Natural killer cell (primary cell): ENCODE measurements around the gene ENHO. TPM values are rescaled to one million over a fixed set of nuclear protein-coding genes. Genes with fewer than 3 reads are reported as not detected.
"Not testable (repeated sequence)": the region's sequence is repeated elsewhere in the genome, so short reads cannot be mapped to it uniquely, and the experiment has no call there.

Source experiments
- ATAC-seq, 3 donors: fragments of 150-1000 bp in 2 of 3; fragments of 200-7000 bp in 1 of 3; cut with Tn5 transposase; 1 replicate in 1 of 3; 2 replicates in 2 of 3; pipeline ENCODE4 v1.10.0; 2021; ENCODE audit warnings: mild to moderate bottlenecking in 2 of 3, moderate library complexity in 2 of 3
- DNase-seq, 2 donors: peaks; one replicate each; pipeline versions ENCODE4 v3.0.0 to v3.0.0-alpha.2; 2013 to 2021; ENCODE audit warnings: mixed read lengths in 1 of 2
- H3K27ac ChIP-seq: one replicate; pipeline ENCODE4 v1.5.1; 2013; ENCODE audit warnings: mild to moderate bottlenecking, low read length
- H3K27me3 ChIP-seq: one replicate; pipeline ENCODE4 v1.6.1; 2013; ENCODE audit warnings: low read length; ENCODE audit not compliant: control insufficient read depth, insufficient read depth
- H3K36me3 ChIP-seq: one replicate; pipeline ENCODE4 v1.6.1; 2013; ENCODE audit warnings: low read length; ENCODE audit not compliant: control insufficient read depth, insufficient read depth
- H3K4me1 ChIP-seq: one replicate; pipeline ENCODE4 v1.6.1; 2013; ENCODE audit warnings: low read length; ENCODE audit not compliant: control insufficient read depth, insufficient read depth
- H3K4me3 ChIP-seq: one replicate; pipeline ENCODE4 v1.5.1; 2013; ENCODE audit warnings: low read length
- H3K9me3 ChIP-seq: one replicate; pipeline ENCODE4 v1.6.1; 2013; ENCODE audit warnings: low read length; ENCODE audit not compliant: control insufficient read depth, insufficient read depth
- H3K27ac Mint-ChIP-seq, 2 donors: one replicate each; pipeline ENCODE4 v1.8.0; 2022; ENCODE audit warnings: mild to moderate bottlenecking in 2 of 2, mixed read lengths in 2 of 2, moderate library complexity in 1 of 2
- H3K27me3 Mint-ChIP-seq, 2 donors: one replicate each; pipeline ENCODE4 v1.8.0; 2022; ENCODE audit warnings: low read depth in 2 of 2, mixed read lengths in 2 of 2
- H3K36me3 Mint-ChIP-seq: one replicate; pipeline ENCODE4 v1.8.0; 2022; ENCODE audit warnings: mixed read lengths
- H3K4me1 Mint-ChIP-seq, 2 donors: one replicate each; pipeline ENCODE4 v1.8.0; 2022; ENCODE audit warnings: mixed read lengths in 2 of 2
- H3K4me3 Mint-ChIP-seq: one replicate; pipeline ENCODE4 v1.8.0; 2022; ENCODE audit warnings: mild to moderate bottlenecking, moderate library complexity, mixed read lengths
- H3K9me3 Mint-ChIP-seq, 2 donors: one replicate each; pipeline ENCODE4 v1.8.0; 2022; ENCODE audit warnings: mixed read lengths in 2 of 2
- WGBS: methylation state at CpG from one replicate; pipeline ENCODE4 v1.1.7; 2013; ENCODE audit warnings: missing lambda C conversion rate; ENCODE audit not compliant: insufficient coverage; 5-methylcytosine and 5-hydroxymethylcytosine counted together
- intact Hi-C: fragments of 100-400 bp; cut with micrococcal nuclease; formaldehyde crosslinking; loops from one replicate; pipeline ENCODE4 v1.14.2; 2022
- total RNA-seq, 4 donors: library from RNA; stranded (reverse); fragments of 120-200 nt in 1 of 4; gene quantifications; one replicate each; pipeline versions ENCODE4 v1.2.3 to v1.2.4, GENCODE V29; 2013 to 2022
- TF ChIP-seq, protein P1 (sequence below): fragments of 200-600 bp; IDR thresholded peaks from one replicate; pipeline ENCODE4 v1.8.0; 2022; ENCODE audit warnings: antibody characterized with exemption

ENHO gene
- total RNA-seq, 3 donors from 2014 or later (not counting 1 experiment from before 2014, with no cell fraction given), result 0.34 to 1.7 TPM; not detected in 1

DNA sequence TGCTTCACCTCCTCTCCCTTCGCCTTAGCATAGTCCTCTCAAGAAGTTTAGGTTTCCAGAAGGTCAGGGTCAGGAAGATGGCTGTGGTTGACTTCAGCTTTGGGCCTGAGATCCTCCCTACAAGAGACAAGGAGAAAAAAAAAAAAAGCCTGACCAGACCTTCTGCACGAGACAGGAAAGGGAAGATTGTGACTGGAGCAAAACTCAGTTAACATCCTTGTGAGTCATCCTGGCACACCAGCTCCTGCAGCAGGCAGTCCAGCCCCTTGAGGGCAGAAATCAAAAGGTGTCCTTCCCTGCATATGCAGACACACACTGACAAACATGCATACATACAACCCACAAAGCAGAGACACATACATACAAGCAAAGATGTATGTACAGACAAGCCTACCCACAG lies 18.0 kb upstream of the ENHO start:
- DNase-seq (no peak), ATAC-seq (no peak)
- peaks cover 3% of the 10 kb centered on the region for H3K27me3 ChIP-seq
- no peak overlapping the region for H3K27ac Mint-ChIP-seq
- no peaks in the 10 kb centered on the region for H3K4me1 ChIP-seq
- no peaks in the 10 kb centered on the region for H3K36me3 Mint-ChIP-seq
- intact Hi-C loops, result no loop called here
- H3K27me3 Mint-ChIP-seq, result peaks cover 11 to 12% of the 10 kb centered on the region in 2 donors
- no peaks in the 10 kb centered on the region for H3K9me3 Mint-ChIP-seq
- TF ChIP-seq, protein P1, sequence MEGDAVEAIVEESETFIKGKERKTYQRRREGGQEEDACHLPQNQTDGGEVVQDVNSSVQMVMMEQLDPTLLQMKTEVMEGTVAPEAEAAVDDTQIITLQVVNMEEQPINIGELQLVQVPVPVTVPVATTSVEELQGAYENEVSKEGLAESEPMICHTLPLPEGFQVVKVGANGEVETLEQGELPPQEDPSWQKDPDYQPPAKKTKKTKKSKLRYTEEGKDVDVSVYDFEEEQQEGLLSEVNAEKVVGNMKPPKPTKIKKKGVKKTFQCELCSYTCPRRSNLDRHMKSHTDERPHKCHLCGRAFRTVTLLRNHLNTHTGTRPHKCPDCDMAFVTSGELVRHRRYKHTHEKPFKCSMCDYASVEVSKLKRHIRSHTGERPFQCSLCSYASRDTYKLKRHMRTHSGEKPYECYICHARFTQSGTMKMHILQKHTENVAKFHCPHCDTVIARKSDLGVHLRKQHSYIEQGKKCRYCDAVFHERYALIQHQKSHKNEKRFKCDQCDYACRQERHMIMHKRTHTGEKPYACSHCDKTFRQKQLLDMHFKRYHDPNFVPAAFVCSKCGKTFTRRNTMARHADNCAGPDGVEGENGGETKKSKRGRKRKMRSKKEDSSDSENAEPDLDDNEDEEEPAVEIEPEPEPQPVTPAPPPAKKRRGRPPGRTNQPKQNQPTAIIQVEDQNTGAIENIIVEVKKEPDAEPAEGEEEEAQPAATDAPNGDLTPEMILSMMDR, result no peak
- no peak overlapping the region for H3K4me3 Mint-ChIP-seq
- no peak overlapping the region for H3K27ac ChIP-seq
- H3K36me3 ChIP-seq, result no peaks in the 10 kb centered on the region
- WGBS, result 50% methylated on average over 1 of the region's 2 CpGs
- no peak overlapping the region for H3K4me3 ChIP-seq
- H3K4me1 Mint-ChIP-seq, result no peaks in the 10 kb centered on the region
- H3K9me3 ChIP-seq, result no peaks in the 10 kb centered on the region

DNA sequence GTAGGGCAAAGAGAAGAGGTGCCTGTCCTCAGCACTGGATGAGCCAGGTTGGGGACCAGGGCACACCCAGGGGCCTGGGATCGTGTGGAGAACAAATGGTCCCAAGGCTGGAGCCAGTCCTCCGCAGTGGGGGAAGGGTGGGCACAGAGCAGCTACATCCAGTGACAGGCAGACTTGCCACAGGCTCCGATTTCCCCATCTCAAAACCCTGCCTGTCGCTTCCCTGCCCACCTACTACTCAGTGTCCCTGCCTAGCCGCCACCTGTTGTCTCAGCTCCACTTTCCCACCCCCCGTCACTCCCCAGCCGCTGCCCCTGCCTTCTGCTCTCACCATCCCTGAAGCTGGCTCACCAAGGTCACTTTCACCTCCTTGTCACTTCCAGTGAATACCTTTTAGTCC lies 13.9 kb upstream of the ENHO start:
- H3K27me3 ChIP-seq, result peaks cover 7% of the 10 kb centered on the region
- ATAC-seq, result no peak
- no peaks in the 10 kb centered on the region for H3K9me3 ChIP-seq
- H3K4me1 Mint-ChIP-seq, result no peaks in the 10 kb centered on the region
- no peak overlapping the region for H3K27ac ChIP-seq
- H3K27me3 Mint-ChIP-seq, result peaks cover 13 to 18% of the 10 kb centered on the region in 2 donors
- H3K9me3 Mint-ChIP-seq, result no peaks in the 10 kb centered on the region
- H3K4me3 Mint-ChIP-seq, result no peak overlapping the region
- no peaks in the 10 kb centered on the region for H3K4me1 ChIP-seq
- TF ChIP-seq, protein P1, result no peak
- 72% methylated on average over 7 of the region's 7 CpGs for WGBS
- no peak for DNase-seq
- H3K36me3 ChIP-seq, result no peaks in the 10 kb centered on the region
- intact Hi-C loops, result no loop called here
- H3K36me3 Mint-ChIP-seq, result no peaks in the 10 kb centered on the region
- no peak overlapping the region for H3K4me3 ChIP-seq
- no peak overlapping the region for H3K27ac Mint-ChIP-seq

DNA sequence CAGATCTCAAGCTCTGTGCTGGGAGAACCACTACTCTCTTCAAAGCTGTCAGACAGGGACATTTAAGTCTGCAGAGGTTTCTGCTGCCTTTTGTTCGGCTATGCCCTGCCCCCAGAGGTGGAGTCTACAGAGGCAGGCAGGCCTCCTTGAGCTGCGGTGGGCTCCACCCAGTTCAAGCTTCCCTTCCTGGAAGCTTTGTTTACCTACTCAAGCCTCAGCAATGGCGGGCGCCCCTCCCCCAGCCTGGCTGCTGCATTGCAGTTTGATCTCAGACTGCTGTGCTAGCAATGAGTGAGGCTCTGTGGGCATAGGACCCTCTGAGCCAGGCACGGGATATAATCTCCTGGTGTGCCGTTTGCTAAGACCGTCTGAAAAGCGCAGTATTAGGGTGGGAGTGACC lies 9.3 kb upstream of the ENHO start:
- H3K9me3 Mint-ChIP-seq, H3K36me3 ChIP-seq, H3K4me1 ChIP-seq, H3K27me3 ChIP-seq, H3K4me3 Mint-ChIP-seq, DNase-seq, H3K27ac Mint-ChIP-seq, H3K36me3 Mint-ChIP-seq, intact Hi-C loops, ATAC-seq, H3K4me3 ChIP-seq, H3K4me1 Mint-ChIP-seq, H3K27ac ChIP-seq, H3K9me3 ChIP-seq: not testable (repeated sequence)
- peaks cover 34 to 38% of the 10 kb centered on the region in 2 donors for H3K27me3 Mint-ChIP-seq
- WGBS, result 92% methylated on average over 7 of the region's 8 CpGs

DNA sequence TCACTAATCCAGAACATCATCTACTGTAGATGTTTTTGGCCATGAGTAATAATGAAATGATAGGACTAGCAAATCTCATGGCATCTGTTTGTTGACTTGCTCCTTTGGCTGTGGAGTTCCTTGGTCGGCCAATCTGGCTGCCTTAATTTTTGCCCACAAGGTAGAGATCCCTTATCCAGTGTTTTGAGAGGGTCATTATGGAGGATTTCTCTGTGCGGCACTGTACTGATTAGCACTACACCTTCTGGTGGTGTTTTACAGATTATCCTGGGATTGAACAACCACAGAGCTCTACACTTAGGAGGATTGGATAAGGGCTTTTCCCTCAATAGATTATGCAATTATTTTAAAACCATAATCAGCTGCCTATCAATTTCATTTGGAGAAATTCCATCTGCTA lies 3.2 kb upstream of the ENHO start:
- TF ChIP-seq, protein P1, result no peak
- Mint-ChIP-seq H3K36me3 (no peaks in the 10 kb centered on the region), H3K27ac (no peak overlapping the region), H3K9me3 (no peaks in the 10 kb centered on the region), H3K27me3 (peaks cover 37 to 44% of the 10 kb centered on the region in 2 donors), H3K4me1 (peaks cover 6 to 19% of the 10 kb centered on the region in 2 donors), H3K4me3 (no peak overlapping the region)
- DNase-seq (no peak), ATAC-seq (no peak)
- no peak overlapping the region for H3K27ac ChIP-seq
- peaks cover 16% of the 10 kb centered on the region for H3K4me1 ChIP-seq
- H3K27me3 ChIP-seq, result peaks cover 3% of the 10 kb centered on the region
- 97% methylated on average over 2 of the region's 2 CpGs for WGBS
- H3K9me3 ChIP-seq, result no peaks in the 10 kb centered on the region
- H3K36me3 ChIP-seq, result no peaks in the 10 kb centered on the region
- intact Hi-C loops, result no loop called here
- no peak overlapping the region for H3K4me3 ChIP-seq
